ENCODE results near the gene ASIC1.
A peak's percentile ranks its signal among the peaks of the same experiment; 100 is the strongest.

The ASIC1 gene

GRCh38 chr12:50061171-50061570 is 3.8 kb downstream of the ASIC1 start:
- Mint-ChIP-seq H3K4me3 (no peak overlapping the region), H3K36me3 (no peaks in the 10 kb centered on the region), H3K27me3 (peaks cover 61 to 68% of the 10 kb centered on the region in 2 donors), H3K27ac (no peak overlapping the region), H3K4me1 (peaks cover 12 to 14% of the 10 kb centered on the region in 2 donors), H3K9me3 (no peaks in the 10 kb centered on the region)
- ATAC-seq (replicated peaks) = no peak
- DNase-seq = no peak

GRCh38 chr12:50061946-50062686 is 4.7 kb downstream of the ASIC1 start:
- ATAC-seq (replicated peaks) = no peak
- Mint-ChIP-seq H3K36me3 (no peaks in the 10 kb centered on the region), H3K27me3 (peaks cover 52 to 58% of the 10 kb centered on the region in 2 donors), H3K9me3 (no peaks in the 10 kb centered on the region), H3K4me1 (peaks cover 3 to 6% of the 10 kb centered on the region in 2 donors), H3K4me3 (no peak overlapping the region), H3K27ac (no peak overlapping the region)
- no peak for DNase-seq

GRCh38 chr12:50062728-50063460 is 5.5 kb downstream of the ASIC1 start:
- peaks cover 48 to 56% of the 10 kb centered on the region in 2 donors for H3K27me3 Mint-ChIP-seq
- H3K9me3 Mint-ChIP-seq = no peaks in the 10 kb centered on the region
- ATAC-seq (replicated peaks) (no peak), DNase-seq (no peak)
- H3K4me1 Mint-ChIP-seq = peaks cover 0 to 5% of the 10 kb centered on the region in 2 donors
- no peak overlapping the region for H3K4me3 Mint-ChIP-seq
- H3K36me3 Mint-ChIP-seq = no peaks in the 10 kb centered on the region
- no peak overlapping the region for H3K27ac Mint-ChIP-seq

- H3K27ac Mint-ChIP-seq = no peak overlapping the region
- no peak overlapping the region for H3K4me3 Mint-ChIP-seq
- DNase-seq = no peak
- H3K9me3 Mint-ChIP-seq = no peaks in the 10 kb centered on the region
- no peak for ATAC-seq (replicated peaks)
- peaks cover 0 to 7% of the 10 kb centered on the region in 2 donors for H3K4me1 Mint-ChIP-seq
- H3K36me3 Mint-ChIP-seq = no peaks in the 10 kb centered on the region
- H3K27me3 Mint-ChIP-seq = peaks cover 22 to 29% of the 10 kb centered on the region in 2 donors
Observed at GRCh38 chr12:50065726-50066310, 8.4 kb downstream of the ASIC1 start.

- Mint-ChIP-seq H3K4me3 (no peak overlapping the region), H3K36me3 (no peaks in the 10 kb centered on the region), H3K27me3 (peaks cover 16 to 23% of the 10 kb centered on the region in 2 donors), H3K4me1 (peaks cover 0 to 7% of the 10 kb centered on the region in 2 donors), H3K9me3 (no peaks in the 10 kb centered on the region), H3K27ac (no peak overlapping the region)
- ATAC-seq (replicated peaks) = peak; percentile 49 to 57
- DNase-seq = no peak
Observed at GRCh38 chr12:50066402-50066801, 9.0 kb downstream of the ASIC1 start.

GRCh38 chr12:50069069-50069468 is 11.7 kb downstream of the ASIC1 start:
- no peak for DNase-seq
- no peak overlapping the region for H3K4me3 Mint-ChIP-seq
- H3K36me3 Mint-ChIP-seq = no peaks in the 10 kb centered on the region
- no peak for ATAC-seq (replicated peaks)
- no peaks in the 10 kb centered on the region for H3K9me3 Mint-ChIP-seq
- H3K27me3 Mint-ChIP-seq = peaks cover 12 to 13% of the 10 kb centered on the region in 2 donors
- H3K27ac Mint-ChIP-seq = no peak overlapping the region
- peaks cover 0 to 7% of the 10 kb centered on the region in 2 donors for H3K4me1 Mint-ChIP-seq

GRCh38 chr12:50069539-50069938 is 12.1 kb downstream of the ASIC1 start:
- Mint-ChIP-seq H3K27ac (no peak overlapping the region), H3K27me3 (peaks cover 9 to 12% of the 10 kb centered on the region in 2 donors)

GRCh38 chr12:50070314-50071060 is 13.1 kb downstream of the ASIC1 start:
- DNase-seq (peak; percentile 49), ATAC-seq (replicated peaks) (peak; percentile 53 to 63)
- peaks cover 6 to 11% of the 10 kb centered on the region in 2 donors for H3K4me1 Mint-ChIP-seq
- no peaks in the 10 kb centered on the region for H3K36me3 Mint-ChIP-seq
- no peak overlapping the region for H3K27ac Mint-ChIP-seq
- no peak overlapping the region for H3K4me3 Mint-ChIP-seq
- peaks cover 8 to 17% of the 10 kb centered on the region in 2 donors for H3K27me3 Mint-ChIP-seq
- no peaks in the 10 kb centered on the region for H3K9me3 Mint-ChIP-seq

More at GRCh38 chr12:50069539-50069938, 12.1 kb downstream of the ASIC1 start:
- Mint-ChIP-seq H3K4me1 (peaks cover 0 to 7% of the 10 kb centered on the region in 2 donors), H3K4me3 (no peak overlapping the region), H3K36me3 (no peaks in the 10 kb centered on the region), H3K9me3 (no peaks in the 10 kb centered on the region)
- DNase-seq = no peak
- ATAC-seq (replicated peaks) = no peak

- peaks cover 8 to 28% of the 10 kb centered on the region in 2 donors for H3K27me3 Mint-ChIP-seq
- DNase-seq = no peak
- no peaks in the 10 kb centered on the region for H3K36me3 Mint-ChIP-seq
- no peak overlapping the region for H3K4me3 Mint-ChIP-seq
- H3K9me3 Mint-ChIP-seq = no peaks in the 10 kb centered on the region
- ATAC-seq (replicated peaks) = no peak
- H3K27ac Mint-ChIP-seq = no peak overlapping the region
- peaks cover 6 to 13% of the 10 kb centered on the region in 2 donors for H3K4me1 Mint-ChIP-seq
Observed at GRCh38 chr12:50072198-50072907, 15.0 kb downstream of the ASIC1 start.

GRCh38 chr12:50073206-50073605 is 15.8 kb downstream of the ASIC1 start:
- no peaks in the 10 kb centered on the region for H3K9me3 Mint-ChIP-seq
- no peak overlapping the region for H3K4me3 Mint-ChIP-seq
- no peak for ATAC-seq (replicated peaks)
- no peak for DNase-seq
- H3K36me3 Mint-ChIP-seq = no peaks in the 10 kb centered on the region
- H3K27me3 Mint-ChIP-seq = peaks cover 8 to 36% of the 10 kb centered on the region in 2 donors
- H3K4me1 Mint-ChIP-seq = peaks cover 6 to 13% of the 10 kb centered on the region in 2 donors
- H3K27ac Mint-ChIP-seq = no peak overlapping the region

GRCh38 chr12:50073712-50074111 is 16.3 kb downstream of the ASIC1 start:
- H3K4me3 Mint-ChIP-seq = no peak overlapping the region
- ATAC-seq (replicated peaks) = no peak
- H3K9me3 Mint-ChIP-seq = no peaks in the 10 kb centered on the region
- peaks cover 8 to 39% of the 10 kb centered on the region in 2 donors for H3K27me3 Mint-ChIP-seq
- H3K36me3 Mint-ChIP-seq = no peaks in the 10 kb centered on the region
- H3K4me1 Mint-ChIP-seq = peaks cover 6 to 13% of the 10 kb centered on the region in 2 donors
- H3K27ac Mint-ChIP-seq = no peak overlapping the region
- DNase-seq = no peak

GRCh38 chr12:50074936-50075807 is 17.8 kb downstream of the ASIC1 start:
- Mint-ChIP-seq H3K27ac (peak overlapping the region; percentile 82), H3K4me1 (peaks cover 6 to 11% of the 10 kb centered on the region in 2 donors), H3K4me3 (peak overlapping the region in 1 of 2 donors; percentile 25), H3K36me3 (no peaks in the 10 kb centered on the region), H3K9me3 (no peaks in the 10 kb centered on the region), H3K27me3 (peaks cover 8 to 49% of the 10 kb centered on the region in 2 donors)
- DNase-seq = peak; percentile 69
- ATAC-seq (replicated peaks) = peak; percentile 96 to 97

- Mint-ChIP-seq H3K27me3 (peaks cover 8 to 49% of the 10 kb centered on the region in 2 donors), H3K9me3 (no peaks in the 10 kb centered on the region), H3K4me1 (peaks cover 6% of the 10 kb centered on the region in 2 donors), H3K36me3 (no peaks in the 10 kb centered on the region), H3K27ac (no peak overlapping the region), H3K4me3 (no peak overlapping the region)
- DNase-seq (no peak), ATAC-seq (replicated peaks) (no peak)
Observed at GRCh38 chr12:50075808-50076170, 18.4 kb downstream of the ASIC1 start.
